Right lobe of liver (tissue), 6 donors: ENCODE results near the gene DNAJB8. TPM values are rescaled to one million over a fixed set of nuclear protein-coding genes. Genes with fewer than 3 reads are reported as not detected.

Source experiments
- ATAC-seq, 4 donors: fragments of 200-7000 bp; cut with Tn5 transposase; one replicate each; pipeline ENCODE4 v1.9.1; 2020; ENCODE audit warnings: mild to moderate bottlenecking in 4 of 4, moderate library complexity in 4 of 4
- DNase-seq, 3 donors: peaks; one replicate each; pipeline ENCODE4 v3.0.0-alpha.2; 2020
- H3K27ac ChIP-seq, 3 donors: fragments of 200-600 bp; one replicate each; pipeline ENCODE4 v1.8.0; 2022
- H3K27me3 ChIP-seq, 2 donors: fragments of 200-600 bp; one replicate each; pipeline ENCODE4 v1.8.0; 2022
- H3K36me3 ChIP-seq, 4 donors: fragments of 200-600 bp; sonication (generic) in 1 of 4; one replicate each; pipeline versions ENCODE4 v1.5.1 to v1.8.0; 2017 to 2022; ENCODE audit warnings: control low read depth in 1 of 4
- H3K4me1 ChIP-seq, 4 donors: fragments of 200-600 bp; sonication (generic) in 1 of 4; one replicate each; pipeline versions ENCODE4 v1.5.1 to v1.8.0; 2017 to 2022; ENCODE audit warnings: control low read depth in 1 of 4
- H3K4me3 ChIP-seq, 3 donors: fragments of 200-600 bp; one replicate each; pipeline ENCODE4 v1.8.0; 2022
- H3K9me3 ChIP-seq, 4 donors: fragments of 200-600 bp; sonication (generic) in 1 of 4; one replicate each; pipeline versions ENCODE4 v1.5.1 to v1.8.0; 2017 to 2022; ENCODE audit warnings: control low read depth in 1 of 4
- POLR2A ChIP-seq: fragments of 450-650 bp; IDR thresholded peaks from one replicate; pipeline ENCODE4 v1.6.1; 2017; ENCODE audit warnings: antibody characterized with exemption, mild to moderate bottlenecking
- WGBS: methylation state at CpG from one replicate; pipeline ENCODE4 v1.1.6; 2018; ENCODE audit warnings: low coverage, low lambda C conversion rate; ENCODE audit not compliant: insufficient coverage; ENCODE audit errors: missing lambda C conversion rate; 5-methylcytosine and 5-hydroxymethylcytosine counted together
- intact Hi-C, 2 donors: fragments of 100-400 bp; cut with DNase I; formaldehyde crosslinking; loops; one replicate each; pipeline versions ENCODE4 v1.11.2 to v1.14.1; 2022
- total RNA-seq, 6 experiments: library from RNA; depleted of rRNA in 2 of 6; stranded (reverse); fragments of >200 nt in 2 of 6; fragmentation: NEBNext Ultra II Directional in 3 of 6; extraction: Animal tissue kit (Norgen Biotek cat#: 25700) in 3 of 6; gene quantifications; one replicate each; pipeline versions ENCODE4 v1.1.0 to v1.2.4, GENCODE V29; 2016 to 2023
- TF ChIP-seq, protein P1 (sequence below), 4 donors: fragments of 200-600 bp in 3 of 4; fragments of 450-650 bp in 1 of 4; IDR thresholded peaks; one replicate each; pipeline versions ENCODE4 v1.5.1 to v1.8.0; 2016 to 2022; ENCODE audit warnings: antibody characterized with exemption in 4 of 4, mild to moderate bottlenecking in 2 of 4
- donor health status: DM: no; HTN: yes; CAD: no.
- donor health status: DM: no; HTN: no; CAD: no.
- donor health status: DM: no; HTN: no; CAD: no.
- donor health status: DM: no; HTN: yes; CAD: no.
- donor health status: DM: no; HTN: yes; CAD: no.

DNAJB8 gene
- total RNA-seq, 6 experiments from 2014 or later: not detected

DNA sequence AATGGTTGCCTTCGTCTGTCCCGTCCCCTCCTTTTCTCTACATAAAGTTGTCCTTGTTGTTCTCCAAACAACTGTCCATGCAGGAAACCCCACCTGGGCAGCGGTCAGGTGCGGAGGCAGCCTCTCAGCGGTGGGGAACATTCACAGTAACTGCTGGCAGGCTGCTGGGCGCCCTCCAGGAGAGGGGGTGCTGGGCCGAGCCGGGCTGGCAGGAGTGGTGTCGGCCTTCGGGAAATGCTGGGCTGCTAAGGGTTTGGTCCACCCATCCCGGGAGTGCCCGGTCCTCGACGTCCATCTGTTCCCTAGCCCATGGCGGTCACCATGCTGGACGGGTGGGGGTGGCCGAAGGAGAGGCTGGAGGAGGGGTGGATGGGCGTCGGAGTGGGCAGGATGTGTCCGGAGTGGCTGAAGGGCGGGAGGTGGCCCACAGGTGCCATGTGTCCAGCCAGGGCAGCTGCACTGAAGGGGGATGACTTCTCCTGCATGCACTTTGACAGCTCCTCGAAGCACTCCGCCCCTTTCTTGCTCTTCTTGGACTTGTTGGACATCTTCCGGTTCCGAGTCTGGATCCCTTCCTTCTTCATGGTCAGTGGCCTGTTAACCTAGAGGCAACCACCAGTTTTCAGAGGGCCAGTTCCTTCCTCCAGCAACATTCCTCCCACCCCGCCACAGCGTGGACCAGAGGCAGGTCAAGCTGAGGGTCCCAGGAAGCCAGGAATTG, 14.2 kb upstream of the DNAJB8 start:
- peaks cover 0 to 10% of the 10 kb centered on the region in 2 donors for H3K27me3 ChIP-seq
- no peak for TF ChIP-seq POLR2A
- TF ChIP-seq, protein P1, sequence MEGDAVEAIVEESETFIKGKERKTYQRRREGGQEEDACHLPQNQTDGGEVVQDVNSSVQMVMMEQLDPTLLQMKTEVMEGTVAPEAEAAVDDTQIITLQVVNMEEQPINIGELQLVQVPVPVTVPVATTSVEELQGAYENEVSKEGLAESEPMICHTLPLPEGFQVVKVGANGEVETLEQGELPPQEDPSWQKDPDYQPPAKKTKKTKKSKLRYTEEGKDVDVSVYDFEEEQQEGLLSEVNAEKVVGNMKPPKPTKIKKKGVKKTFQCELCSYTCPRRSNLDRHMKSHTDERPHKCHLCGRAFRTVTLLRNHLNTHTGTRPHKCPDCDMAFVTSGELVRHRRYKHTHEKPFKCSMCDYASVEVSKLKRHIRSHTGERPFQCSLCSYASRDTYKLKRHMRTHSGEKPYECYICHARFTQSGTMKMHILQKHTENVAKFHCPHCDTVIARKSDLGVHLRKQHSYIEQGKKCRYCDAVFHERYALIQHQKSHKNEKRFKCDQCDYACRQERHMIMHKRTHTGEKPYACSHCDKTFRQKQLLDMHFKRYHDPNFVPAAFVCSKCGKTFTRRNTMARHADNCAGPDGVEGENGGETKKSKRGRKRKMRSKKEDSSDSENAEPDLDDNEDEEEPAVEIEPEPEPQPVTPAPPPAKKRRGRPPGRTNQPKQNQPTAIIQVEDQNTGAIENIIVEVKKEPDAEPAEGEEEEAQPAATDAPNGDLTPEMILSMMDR (IDR thresholded peaks at IDR 0.05): no peak
- DNase-seq: peak in 1 of 3 donors; percentile 47
- WGBS: 61% methylated on average over 7 of the region's 27 CpGs
- ATAC-seq: no peak
- no peaks in the 10 kb centered on the region for H3K9me3 ChIP-seq
- intact Hi-C loops: no loop called here
- no peaks in the 10 kb centered on the region for H3K4me1 ChIP-seq
- no peaks in the 10 kb centered on the region for H3K36me3 ChIP-seq
- no peak overlapping the region for H3K27ac ChIP-seq
- no peak overlapping the region for H3K4me3 ChIP-seq

GRCh38 chr3:128480278-128480677, 13.6 kb upstream of the DNAJB8 start:
- Histone ChIP-seq H3K4me1 (no peaks in the 10 kb centered on the region), H3K9me3 (no peaks in the 10 kb centered on the region), H3K27me3 (peaks cover 0 to 6% of the 10 kb centered on the region in 2 donors), H3K4me3 (no peak overlapping the region), H3K36me3 (no peaks in the 10 kb centered on the region), H3K27ac (no peak overlapping the region)
- peak; percentile 30 to 49 (median 41) for ATAC-seq
- no peak for DNase-seq
- WGBS: 25% methylated on average over 4 of the region's 11 CpGs
- intact Hi-C loops: no loop called here
- no peak for TF ChIP-seq POLR2A
- TF ChIP-seq, protein P1 (IDR thresholded peaks at IDR 0.05): no peak

- no peak overlapping the region for H3K4me3 ChIP-seq
- H3K36me3 ChIP-seq: no peaks in the 10 kb centered on the region
- no peaks in the 10 kb centered on the region for H3K9me3 ChIP-seq
- WGBS: 68% methylated on average over 9 of the region's 10 CpGs
- no peaks in the 10 kb centered on the region for H3K4me1 ChIP-seq
- intact Hi-C loops: no loop called here
- no peak for DNase-seq
- no peak overlapping the region for H3K27ac ChIP-seq
- ATAC-seq: no peak
- TF ChIP-seq, protein P1 (IDR thresholded peaks at IDR 0.05): no peak
- TF ChIP-seq POLR2A: no peak
- H3K27me3 ChIP-seq: peaks cover 0 to 6% of the 10 kb centered on the region in 2 donors
Observed at GRCh38 chr3:128479558-128480086, 12.9 kb upstream of the DNAJB8 start.

DNA sequence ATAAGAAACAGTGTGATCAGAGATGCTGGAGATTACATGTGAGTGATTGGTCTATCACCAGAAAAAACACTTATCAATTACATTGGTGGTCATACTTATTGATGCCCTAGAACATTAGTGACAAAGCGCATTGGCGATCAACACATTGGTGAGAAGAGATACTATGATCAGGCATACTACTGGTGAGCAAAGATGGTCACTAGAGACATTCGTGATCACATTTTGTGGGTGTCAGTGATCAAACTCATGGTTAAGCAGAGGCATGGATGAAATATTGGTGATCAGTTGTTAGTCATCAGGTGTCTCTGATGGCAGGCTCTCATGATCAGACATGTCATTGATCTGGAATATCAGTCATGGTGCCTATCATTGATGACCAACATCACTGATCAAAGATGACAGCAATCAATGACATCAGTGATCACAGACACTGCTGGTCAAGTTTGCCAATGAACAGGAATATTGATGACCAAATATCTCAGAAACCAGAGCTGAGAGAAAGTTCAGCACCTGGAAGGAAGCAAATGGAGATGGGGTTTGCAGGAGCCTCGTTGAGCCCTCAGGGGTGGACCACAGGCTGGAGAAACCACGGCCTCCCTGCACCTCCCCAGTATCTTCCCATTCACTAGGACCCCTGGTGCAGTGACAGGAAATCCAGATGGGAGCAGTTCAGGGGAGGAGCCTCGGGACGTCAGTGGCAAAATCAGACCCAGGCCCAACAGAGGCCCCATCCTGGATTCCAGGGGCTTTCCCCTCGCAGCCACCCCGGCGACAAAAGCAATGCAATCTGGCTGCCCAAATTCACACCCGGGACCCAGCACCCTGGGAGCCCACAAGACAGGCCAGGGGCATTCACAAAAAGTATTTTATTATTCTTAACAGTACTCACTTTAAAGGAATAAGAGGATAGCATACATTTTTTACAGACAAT, 12.2 kb upstream of the DNAJB8 start:
- peaks cover 0 to 6% of the 10 kb centered on the region in 2 donors for H3K27me3 ChIP-seq
- no peaks in the 10 kb centered on the region for H3K9me3 ChIP-seq
- intact Hi-C loops: no loop called here
- 60% methylated on average over 10 of the region's 11 CpGs for WGBS
- no peaks in the 10 kb centered on the region for H3K36me3 ChIP-seq
- H3K4me3 ChIP-seq: no peak overlapping the region
- TF ChIP-seq, protein P1 (IDR thresholded peaks at IDR 0.05): no peak
- no peak for TF ChIP-seq POLR2A
- ATAC-seq (no peak), DNase-seq (no peak)
- H3K4me1 ChIP-seq: no peaks in the 10 kb centered on the region
- H3K27ac ChIP-seq: no peak overlapping the region
